HG03354 (cell line): ENCODE measurements around the gene PRKCQ.
A peak's percentile ranks its signal among the peaks of the same experiment; 100 is the strongest.

Experiments
- ATAC-seq: cut with Tn5 transposase; IDR thresholded peaks from one replicate; pipeline ENCODE4 v1.9.1; 2021; ENCODE audit warnings: mild to moderate bottlenecking; ENCODE audit not compliant: unreplicated experiment, poor library complexity, severe bottlenecking

PRKCQ gene

DNA sequence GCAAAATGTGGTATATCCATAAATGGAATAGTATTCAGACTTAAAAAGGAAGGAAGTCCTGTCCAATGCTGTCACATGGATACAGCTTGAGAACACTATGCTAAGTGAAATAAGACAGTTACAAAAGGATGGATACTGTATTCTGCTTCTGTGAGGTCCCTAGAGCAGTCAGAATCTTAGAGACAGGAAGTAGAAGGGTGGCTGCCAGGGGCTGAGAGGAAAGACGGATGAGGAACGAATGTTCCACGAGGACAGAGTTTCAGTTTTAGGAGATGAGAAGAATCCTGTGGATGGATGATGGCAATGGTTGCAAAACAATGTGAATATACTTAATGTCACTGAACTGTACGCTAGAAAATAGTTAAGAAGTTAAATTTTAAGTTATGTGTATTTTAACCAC lies 3.8 kb downstream of the PRKCQ start:
- ATAC-seq, result no peak

DNA sequence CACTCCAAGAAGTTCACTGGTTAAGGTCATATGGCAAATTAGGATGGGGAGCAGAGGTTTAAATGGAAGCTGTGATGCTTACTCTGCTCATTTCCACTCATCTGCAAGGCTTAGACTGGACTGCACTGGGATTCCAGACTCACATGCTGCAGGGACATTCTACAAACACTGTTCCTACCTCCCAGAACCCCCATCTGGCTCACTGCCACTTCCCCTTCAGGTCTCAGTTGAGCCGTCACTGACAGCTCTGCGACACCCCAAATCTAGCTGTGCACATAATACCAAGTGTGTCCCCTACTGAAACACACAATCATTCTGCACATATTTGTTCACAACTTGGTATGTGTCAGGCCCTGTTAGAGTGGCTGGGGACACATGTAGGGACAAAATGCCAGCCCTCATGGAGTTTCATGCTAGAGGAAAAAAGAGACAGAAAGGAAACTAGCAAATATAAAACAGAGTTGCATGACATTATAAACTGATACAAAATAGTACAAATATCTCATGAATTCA lies 5.4 kb downstream of the PRKCQ start:
- no peak for ATAC-seq

GRCh38 chr10:6570893-6571292 lies 9.2 kb downstream of the PRKCQ start:
- no peak for ATAC-seq

- ATAC-seq, result no peak
Observed at GRCh38 chr10:6569259-6569658, 10.8 kb downstream of the PRKCQ start.

GRCh38 chr10:6567884-6568283 lies 12.2 kb downstream of the PRKCQ start:
- ATAC-seq, result no peak

- ATAC-seq, result no peak
Observed at GRCh38 chr10:6567203-6567703, 12.8 kb downstream of the PRKCQ start.

DNA sequence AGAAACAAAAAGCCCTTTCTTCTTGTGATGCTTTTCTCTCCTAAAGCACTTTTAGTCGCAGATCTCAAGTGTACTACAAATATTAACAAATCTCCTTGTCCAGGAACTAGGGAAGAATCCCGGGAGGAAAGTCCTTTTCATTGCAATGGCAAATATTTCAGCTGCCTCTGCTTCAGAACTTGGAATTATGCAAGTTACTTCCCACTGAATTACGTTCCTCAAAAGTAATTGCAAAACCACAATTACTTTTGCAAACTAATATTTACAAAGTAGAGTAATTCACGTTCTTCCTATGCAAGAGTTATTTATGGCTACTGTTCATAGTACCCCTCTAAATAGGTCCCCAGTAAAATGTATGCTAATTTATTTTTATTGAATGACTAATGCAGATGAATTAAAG lies 14.5 kb downstream of the PRKCQ start:
- no peak for ATAC-seq

GRCh38 chr10:6564367-6564766 lies 15.7 kb downstream of the PRKCQ start:
- no peak for ATAC-seq

GRCh38 chr10:6563731-6564130 lies 16.3 kb downstream of the PRKCQ start:
- no peak for ATAC-seq

GRCh38 chr10:6563075-6563474 lies 17.0 kb downstream of the PRKCQ start:
- no peak for ATAC-seq

GRCh38 chr10:6562221-6562620 lies 17.9 kb downstream of the PRKCQ start:
- no peak for ATAC-seq

DNA sequence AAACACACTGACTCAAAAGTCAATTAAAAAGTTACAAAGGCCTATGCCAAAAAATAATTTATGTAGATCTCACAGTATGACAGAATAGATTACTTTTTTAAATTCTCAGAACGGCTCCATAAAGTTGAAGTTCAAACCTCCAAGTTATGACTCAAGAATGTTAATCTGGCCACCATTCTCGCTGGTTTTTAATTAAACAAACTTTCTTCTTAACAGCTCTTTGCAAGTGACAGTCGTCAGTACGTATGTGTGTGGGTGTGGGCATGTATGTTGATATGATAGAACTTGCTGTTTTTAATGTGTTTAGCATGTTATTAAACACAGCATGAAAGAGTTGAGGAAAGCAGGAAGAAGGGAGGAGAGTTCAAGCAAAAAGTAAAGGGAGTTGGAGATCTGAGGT lies 18.5 kb downstream of the PRKCQ start:
- no peak for ATAC-seq

- ATAC-seq, result no peak
Observed at GRCh38 chr10:6558759-6559461, 21.2 kb downstream of the PRKCQ start.

- ATAC-seq, result no peak
Observed at GRCh38 chr10:6558272-6558671, 21.8 kb downstream of the PRKCQ start.

DNA sequence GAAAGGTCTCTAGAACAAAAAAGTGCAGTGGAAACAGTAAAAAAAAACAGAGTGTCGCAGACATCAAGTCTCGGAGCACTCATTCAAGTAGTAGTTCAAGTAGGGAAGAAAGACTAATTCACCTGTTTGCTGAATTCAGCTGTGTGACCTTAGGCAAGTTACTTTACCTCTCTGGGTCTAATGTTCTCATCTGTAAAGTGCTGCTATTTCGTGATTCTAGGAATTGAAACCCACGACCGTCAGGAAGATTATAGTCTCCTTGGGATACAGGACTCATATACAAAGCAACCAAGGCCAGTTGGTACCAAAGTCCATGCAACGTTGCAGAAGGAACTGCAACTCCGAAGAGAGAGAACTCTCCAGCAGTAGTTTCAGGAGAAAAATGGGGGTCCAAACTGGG lies 26.1 kb downstream of the PRKCQ start:
- ATAC-seq, result no peak

DNA sequence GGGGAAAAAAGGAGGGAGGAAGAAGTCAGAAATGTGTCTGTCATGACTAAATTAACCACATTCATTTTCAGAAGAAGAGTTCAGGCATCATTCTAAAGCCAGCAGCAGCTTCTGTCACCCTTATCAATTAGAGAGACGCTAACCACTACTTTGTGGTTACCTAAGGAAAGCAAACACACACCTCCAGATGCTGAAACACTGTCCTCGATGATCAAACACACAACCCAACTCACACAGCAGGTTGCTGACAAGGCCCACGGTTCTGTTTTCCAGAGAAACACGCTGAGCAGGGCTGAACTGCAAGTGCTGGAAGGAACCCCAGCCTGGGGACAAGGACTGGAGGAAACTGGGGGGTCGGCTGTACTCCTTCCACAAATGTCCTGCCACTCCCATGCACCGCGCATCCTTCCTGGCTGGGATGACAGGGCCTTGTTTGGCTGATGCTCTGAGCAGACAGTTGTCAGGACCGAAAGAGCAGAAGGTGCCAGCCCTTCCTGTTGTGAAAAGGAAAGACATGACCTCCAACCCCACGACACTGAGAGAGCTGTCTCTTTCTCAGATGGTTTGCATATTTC lies 36.6 kb downstream of the PRKCQ start:
- peak; percentile 73 for ATAC-seq

DNA sequence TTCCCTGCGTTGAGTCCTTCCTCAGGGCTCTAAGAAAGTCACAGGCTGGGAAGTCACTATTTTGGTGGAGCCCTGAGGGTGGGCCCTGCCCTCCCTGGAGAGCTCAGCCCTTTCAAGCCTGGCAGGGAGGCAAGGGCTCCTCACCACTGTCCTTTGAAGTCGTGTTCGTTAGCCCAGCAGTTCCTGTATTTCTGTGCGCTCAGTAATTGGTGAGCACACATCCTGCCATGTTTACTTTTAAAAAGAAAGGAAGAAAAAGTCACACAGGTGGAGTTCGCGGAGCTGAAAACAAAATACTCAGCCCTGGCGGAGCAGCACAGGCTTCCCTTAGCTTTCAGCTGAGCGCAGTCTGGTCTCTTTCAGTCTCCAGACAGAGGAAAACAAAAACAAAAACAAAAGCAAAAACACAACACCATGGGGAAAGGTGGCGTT lies 37.1 kb downstream of the PRKCQ start:
- ATAC-seq, result peak; percentile 60

DNA sequence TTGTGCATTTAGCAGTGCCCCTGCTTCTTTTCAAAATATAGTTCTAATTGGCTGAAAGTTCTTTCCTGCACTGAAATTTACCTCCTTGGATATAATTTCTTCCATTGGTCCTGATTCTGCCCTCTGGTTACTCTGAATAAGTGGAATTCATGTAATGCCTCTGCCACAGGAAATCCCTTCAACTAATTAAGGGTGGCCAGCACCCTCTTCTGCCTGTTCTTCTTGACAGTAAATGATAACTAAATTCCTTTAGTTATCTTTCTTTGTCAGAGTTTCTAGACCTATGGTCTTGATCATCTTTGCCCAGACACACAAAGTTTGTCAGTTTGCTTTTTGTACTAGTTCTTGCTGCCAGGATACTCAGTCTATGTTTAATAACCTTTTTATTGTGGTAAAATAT lies 40.2 kb downstream of the PRKCQ start:
- no peak for ATAC-seq

- ATAC-seq, result no peak
Observed at GRCh38 chr10:6537770-6538169, 42.3 kb downstream of the PRKCQ start.

DNA sequence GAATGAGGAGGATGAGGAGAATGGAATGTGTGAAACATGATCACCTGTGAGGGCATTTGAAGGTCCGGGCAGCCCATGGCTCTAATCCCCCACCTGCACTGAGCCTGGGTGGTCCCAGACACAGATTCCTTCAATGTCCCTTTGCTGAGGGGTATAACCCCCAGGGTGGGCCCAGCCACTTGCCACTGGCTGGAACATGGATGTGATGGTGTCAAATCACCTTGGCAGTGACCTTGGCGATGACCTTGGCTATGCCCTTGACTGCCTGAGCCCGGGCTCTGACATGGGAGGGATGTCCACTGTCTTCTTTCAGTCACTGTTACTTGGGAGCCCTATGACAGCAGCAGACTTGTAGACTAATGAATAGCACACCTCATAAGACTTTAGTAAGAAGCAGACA lies 44.0 kb downstream of the PRKCQ start:
- no peak for ATAC-seq

- ATAC-seq, result no peak
Observed at GRCh38 chr10:6535156-6535764, 44.8 kb downstream of the PRKCQ start.
